HG03108 (cell line): ENCODE measurements around the gene TFF3.

Source experiments
- ATAC-seq: cut with Tn5 transposase; IDR thresholded peaks from one replicate; pipeline ENCODE4 v1.9.1; 2021; ENCODE audit warnings: moderate library complexity; ENCODE audit not compliant: unreplicated experiment

TFF3 gene, protein sequence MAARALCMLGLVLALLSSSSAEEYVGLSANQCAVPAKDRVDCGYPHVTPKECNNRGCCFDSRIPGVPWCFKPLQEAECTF

DNA sequence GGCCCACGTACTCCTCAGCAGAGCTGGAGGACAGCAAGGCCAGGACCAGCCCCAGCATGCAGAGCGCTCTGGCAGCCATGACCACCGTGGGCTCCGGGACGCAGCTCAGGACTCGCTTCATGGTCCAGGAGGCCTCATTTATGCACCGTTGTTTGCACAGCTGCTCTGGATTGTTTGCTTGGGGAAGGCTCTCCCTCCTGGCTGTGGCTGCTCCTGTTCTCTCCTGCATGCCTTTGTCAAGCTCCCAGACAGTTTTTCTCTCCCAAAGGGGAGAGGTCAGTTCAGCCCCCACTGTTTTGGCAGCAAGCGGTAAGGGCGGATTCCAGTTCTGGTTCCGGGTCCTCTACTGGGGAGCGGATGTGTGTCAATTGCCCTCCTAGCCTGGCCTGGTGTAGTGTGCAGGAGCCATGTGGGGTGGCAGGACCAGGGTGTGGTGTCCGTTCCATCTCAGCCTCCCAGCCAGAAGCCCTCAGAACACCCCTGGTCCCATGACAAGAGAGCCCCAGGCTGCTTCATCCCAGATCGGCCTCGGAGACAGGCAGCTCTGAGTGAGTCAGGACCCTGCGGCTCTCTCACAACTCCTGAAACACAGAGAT is at the start of gene TFF3:
TFF3 (minus strand) TSS at position 114 of the 596 bp plus-strand sequence; CDS start at position 79, 35 bp downstream.
- no peak for ATAC-seq

DNA sequence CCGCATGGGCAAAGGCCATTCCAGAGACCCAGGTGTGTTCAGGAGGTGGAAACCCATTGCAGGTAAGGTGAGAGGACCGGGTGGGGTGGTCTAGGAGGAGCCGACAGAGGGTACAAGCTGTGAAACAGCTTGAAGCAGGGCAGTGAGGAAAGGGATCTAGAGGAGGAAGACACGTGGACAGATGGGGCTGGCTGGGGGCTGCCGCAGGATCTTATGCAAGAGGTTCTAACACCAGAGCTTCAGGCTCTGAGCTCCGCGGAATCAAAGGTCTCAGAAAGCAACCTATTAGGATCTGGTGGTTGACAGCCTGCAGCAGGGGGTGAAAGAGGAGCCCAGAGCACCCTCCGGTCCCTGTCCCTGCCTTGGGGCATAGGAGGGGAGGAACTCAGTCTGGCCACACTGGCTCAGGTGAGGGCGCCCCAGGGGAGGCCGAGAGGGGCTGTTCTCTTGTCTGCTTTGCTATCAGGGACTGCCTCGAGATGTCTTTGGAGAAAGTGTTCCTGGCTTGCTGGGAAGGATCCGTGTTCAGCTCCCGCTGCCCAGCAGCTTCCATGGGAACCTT is 49.2 kb upstream of the TFF3 start:
- ATAC-seq, result no peak

DNA sequence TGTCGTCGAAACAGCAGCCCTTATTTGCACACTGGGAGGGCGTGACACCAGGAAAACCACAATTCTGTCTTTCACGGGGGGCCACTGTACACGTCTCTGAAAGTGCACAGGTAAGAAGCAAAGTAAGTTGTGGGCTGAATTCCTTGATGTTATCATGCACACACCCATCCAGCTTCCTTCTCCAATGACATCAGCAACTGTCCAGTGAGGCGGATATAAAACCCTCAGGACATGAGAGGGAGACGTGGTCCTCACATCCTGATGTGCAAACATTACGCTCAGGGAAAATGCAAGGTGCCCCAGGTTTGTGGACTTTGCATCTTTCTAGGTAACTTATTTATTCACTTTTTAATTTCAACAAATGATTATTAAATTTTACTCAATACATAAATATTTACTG is 48.1 kb upstream of the TFF3 start:
- ATAC-seq, result no peak

DNA sequence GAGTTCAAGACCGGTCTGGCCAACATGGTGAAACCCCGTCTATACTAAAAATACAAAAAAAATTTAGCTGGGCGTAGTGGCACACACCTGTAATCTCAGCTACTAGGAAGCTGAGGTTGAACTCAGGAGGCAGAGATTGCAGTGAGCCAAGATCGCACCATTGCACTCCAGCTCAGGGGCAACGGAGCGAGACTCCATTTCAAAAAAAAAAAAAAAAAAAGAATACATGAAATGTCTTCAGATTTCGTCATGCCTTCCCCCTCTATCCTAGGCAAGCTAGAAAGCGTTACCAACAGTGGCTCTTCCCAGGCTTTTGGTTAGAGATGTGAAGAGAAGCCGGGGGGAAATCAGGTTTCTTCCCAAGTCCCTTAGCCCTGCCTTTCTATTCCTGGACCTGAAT is 47.5 kb upstream of the TFF3 start:
- no peak for ATAC-seq

DNA sequence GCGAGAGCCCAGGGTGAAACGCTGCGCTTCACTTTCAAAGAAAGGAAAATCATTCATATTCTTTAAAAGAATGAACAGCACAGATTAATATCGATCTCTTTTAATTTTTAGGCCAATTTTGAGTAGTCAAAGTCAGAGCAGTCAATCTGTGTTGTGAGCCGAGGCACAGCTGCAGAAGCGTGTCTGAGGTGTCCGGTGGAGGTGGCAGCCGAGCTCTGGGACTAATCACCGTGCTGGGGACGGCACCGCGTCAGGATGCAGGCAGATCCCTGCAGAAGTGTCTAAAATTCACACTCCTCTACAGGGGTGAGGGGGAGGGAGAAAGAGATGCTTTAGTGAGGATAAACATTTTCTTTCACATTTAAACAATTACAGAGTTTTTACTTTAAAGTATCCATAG is 47.0 kb upstream of the TFF3 start:
- no peak for ATAC-seq

DNA sequence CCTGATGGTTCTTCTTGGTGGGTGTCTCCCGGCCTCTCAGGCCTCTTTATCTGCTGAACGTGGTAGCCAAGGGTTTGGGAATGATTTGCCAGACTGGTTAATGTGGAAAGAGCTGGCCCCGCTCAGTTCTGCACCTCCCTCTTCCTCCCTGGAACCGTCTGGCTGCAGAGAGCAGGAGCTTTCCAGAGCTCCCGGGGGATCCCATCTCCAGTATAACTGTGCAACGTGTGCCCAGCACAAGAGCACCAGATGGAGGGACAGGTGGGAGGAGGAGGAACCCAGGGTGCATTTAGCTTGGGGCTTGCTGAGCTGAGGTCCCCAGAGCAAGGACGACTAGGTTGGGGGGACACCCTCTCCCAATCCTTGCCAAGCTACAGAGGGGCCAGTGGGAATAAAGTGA is 46.1 kb upstream of the TFF3 start:
- ATAC-seq, result no peak

DNA sequence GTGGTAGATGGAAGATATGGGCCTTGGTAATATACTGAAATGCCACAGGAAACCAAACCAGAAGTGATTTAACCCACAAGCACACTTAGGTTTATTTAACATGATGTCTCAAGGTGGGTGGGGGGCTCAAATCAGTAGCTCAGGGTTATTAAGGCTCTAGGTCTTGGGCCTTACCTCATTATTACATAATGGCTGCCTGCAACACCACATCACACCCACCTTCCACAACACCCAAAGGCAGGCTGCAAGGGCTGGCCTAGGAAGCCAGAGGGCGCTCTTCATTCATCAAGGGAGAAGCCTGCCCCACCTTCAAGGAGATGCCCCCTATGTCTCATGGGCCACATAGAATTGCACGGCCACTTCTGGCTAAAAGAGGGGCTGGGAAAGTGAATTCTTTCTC is 45.1 kb upstream of the TFF3 start:
- ATAC-seq, result no peak

DNA sequence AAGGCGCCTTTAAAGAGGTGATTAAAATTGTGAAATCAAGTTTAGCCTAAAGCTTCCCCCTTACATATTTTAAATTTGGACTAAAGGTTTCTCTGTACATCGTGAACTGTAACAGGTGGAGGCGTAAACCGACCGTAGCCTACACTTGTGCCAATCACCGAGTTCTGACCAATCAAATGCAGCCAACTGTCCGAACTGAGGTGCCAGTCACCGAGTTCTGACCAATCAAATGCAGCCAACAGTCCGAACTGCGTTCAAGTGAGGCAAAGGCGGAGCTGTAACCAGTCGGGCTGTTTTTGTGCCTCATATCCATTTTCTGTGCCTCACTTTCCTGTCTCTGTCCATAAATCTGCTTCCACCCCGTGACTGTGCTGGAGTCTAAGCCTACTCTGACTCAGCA is 43.7 kb upstream of the TFF3 start:
- no peak for ATAC-seq

DNA sequence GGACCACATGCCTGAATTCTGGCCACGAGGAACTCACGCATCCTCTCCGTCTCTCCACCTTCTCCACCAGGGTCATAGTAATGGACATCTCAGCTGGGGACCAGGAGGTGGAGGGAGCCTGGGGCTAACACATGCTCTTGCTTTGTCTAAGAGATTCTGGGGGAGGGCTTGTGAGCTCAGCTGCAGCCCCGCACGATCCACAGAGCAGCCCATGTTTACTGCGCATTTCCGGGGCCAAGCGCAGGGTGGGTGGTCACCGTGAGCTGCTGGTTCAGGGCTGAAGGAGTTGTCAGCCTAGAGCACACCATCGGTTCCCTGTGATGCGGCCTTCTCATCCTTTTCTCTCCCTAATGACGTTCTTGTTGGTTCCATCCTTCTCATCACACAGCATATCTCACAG is 43.1 kb upstream of the TFF3 start:
- no peak for ATAC-seq

DNA sequence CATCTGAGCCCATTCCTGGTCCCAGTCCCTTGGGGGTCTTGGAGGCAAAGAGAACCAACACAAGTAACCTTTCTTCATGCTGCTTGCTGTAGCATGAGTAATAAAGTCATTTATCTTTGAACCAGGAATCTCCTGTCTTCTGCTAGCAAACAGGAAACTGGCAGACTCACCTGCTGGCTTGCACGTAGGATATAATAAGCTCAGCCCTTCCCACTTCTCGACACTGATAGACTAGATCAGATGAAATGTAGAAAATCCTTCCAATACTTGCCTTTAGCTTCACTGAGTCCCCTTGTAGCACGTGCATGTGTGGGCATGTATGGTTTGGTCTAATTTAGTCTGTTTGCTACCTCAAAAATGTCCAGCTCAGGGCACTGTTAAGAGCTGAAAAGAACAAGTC is 42.1 kb upstream of the TFF3 start:
- ATAC-seq, result no peak

DNA sequence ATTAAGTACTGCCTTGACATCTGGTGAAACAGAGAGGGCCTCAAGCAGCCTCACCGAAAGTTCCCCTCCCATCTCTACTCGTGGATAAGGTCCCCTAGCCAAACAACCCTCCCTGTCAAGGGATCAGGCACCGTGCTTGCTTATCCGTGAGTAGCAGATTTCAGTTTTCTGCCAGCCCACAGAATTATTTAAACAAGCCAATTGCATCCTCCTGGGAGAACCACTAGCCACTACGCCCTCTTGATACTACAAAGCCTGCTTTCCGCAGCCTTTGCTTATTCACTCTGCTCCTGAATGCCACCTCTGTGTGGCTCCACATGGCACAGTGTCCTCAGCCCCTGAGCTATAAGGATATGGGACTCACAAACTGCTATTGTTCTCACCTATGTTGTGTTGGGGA is 41.4 kb upstream of the TFF3 start:
- ATAC-seq, result no peak

DNA sequence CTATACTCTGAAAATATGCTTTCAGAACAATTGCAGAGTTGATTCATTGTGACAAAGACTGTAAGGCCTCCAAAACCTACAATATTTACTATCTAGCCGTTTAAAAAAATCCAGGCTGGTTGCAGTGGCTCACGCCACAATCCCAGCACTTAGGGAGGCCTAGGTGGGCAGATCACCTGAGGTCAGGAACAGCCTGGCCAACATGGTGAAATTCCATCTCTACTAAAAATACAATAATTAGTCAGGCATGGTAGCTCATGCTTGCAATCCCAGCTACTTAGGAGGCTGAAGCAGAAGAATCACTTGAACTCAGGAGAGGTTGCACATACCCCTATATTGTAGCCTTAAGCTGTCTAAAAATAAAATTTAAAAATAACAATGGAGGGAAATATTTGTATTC is 40.8 kb upstream of the TFF3 start:
- ATAC-seq, result no peak

DNA sequence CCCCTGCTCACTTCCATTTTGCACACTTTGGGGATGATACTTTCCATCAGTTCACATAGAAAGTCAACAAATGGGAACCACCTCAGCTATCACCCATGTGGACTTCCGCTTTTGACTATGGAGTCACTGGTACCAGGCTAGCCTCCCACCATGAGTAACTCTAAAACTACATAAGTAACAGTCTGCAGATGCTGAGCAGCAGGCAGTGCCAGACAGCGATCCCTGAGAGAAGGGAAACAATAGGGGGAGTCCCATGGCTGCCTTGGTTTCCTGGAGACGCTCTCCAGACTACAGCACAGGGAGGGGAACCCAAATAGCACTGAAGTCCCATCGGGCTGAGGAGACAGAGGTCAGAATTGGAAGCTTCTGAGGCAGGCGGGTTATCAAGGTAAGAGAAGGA is 38.4 kb upstream of the TFF3 start:
- ATAC-seq, result no peak

DNA sequence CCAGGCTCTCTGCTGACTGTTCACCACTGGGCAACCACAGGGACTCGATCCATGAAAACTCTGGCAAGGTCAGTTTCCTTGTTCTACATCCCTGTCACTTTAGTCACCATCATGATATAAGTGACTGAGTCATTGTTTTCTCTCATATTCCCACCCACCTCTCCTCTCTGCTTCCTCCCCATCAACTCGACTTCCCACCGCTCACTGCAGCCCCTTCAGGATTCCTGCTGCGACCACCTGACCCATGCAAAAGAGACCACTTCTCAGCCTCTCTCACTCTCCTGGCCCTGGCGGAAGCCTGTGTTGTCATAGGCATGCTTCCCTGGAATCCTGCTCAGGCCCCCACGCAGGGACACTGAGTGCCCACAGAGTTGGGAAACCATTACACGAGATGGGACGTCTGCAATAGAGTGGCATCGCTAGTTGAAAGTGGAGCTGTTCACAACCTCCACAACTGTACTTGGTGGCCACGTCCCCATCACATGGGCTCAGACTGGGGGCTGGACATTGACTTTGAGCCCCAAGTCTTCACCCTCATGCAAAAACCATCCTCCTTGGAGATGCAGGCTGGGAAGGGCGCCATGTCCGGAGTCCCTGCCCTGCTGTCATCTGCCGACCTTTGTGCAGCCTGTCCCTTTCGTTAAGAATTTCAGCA is 37.4 kb upstream of the TFF3 start:
- ATAC-seq, result no peak

DNA sequence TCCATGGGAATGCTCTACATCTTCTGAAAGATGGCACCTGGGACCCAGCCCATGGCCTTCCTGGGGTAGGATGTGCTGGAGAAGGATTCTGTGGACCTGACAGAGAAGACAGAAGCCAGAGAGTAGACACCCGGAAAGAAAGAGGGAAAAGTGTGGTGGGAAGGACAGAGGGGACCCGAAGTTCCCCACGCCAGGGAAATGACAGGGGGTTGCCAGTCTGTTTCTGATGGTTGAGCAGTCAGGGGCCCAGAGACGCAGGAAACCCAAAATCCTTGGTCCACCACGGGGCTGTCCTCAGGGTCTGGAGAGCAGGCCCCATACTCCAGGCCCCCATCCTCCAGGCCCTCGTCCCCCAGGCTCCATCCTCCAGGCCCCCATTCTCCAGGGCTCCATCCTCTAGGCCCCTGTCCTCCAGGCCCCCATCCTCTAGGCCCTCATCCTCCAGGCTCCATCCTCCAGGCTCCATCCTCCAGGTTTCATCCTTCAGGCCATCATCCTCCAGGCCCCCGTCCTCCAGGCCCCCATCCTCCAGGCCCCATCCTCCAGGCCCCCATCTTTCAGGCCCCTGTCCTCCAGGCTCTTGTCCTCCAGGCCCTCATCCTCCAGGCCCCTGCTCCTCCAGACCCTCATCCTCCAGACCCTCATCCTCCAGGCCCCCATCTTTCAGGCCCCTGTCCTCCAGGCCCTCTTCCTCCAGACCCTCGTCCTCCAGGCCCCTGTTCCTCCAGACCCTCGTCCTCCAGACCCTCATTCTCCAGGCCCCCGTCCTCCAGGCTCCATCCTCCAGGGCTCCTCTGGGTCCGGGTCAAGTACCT is 36.6 kb upstream of the TFF3 start:
- ATAC-seq, result no peak

DNA sequence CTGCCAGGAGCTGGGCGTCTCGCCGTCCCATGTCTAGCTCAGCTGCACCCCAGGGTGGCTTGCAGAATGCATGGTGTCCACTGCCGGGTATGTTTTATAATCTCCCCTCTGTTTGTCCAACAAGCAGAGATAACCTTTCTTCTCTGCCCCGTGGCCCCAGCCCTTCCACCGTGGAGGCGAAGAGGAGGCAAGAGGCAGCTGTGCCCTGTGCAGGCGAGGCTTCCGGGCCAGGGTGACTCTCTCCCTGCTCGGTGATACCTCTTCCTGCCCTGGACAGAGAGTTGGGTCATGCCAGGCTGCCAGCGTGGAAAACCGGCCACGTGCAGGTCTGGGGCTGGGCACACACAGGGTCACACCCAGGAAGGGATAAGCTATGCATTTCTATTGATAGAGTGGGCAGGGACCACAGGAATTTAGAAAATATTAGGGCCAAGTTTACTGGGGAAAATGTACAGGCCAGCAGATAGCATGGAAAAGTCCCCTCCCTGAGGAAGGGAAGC is 35.8 kb upstream of the TFF3 start, which contains the start of gene TFF2:
TFF2 (minus strand) TSS at position 68 of the 500 bp plus-strand sequence; CDS start at position 31, 37 bp downstream.
- ATAC-seq, result no peak

DNA sequence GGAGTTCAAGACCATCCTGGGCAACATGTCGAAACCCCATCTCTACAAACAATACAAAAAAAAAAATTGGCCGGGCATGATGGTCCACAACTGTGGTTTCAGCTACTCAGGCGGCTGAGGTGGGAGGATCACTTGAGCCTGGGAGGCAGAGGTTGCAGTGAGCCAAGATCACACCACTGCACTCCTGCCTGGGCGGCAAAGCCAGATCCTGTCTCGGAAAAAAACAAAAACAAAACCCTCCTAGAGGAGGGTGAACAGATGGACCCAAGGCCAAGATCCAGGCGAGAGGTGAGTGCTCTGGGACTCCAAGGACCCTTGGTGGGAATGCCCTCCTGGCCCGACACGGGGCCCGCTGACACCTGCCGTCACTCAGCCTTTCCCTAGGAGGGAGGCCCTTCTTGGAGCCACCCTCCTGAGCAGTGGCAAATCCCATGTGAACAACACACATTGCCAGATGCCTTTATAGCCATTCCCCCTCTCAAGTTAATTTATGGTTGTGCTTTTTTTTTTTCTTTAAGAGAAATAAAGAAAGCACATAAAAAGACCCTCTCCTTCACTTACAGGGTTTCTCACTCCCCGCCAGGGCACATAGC is 35.2 kb upstream of the TFF3 start:
- ATAC-seq, result no peak

DNA sequence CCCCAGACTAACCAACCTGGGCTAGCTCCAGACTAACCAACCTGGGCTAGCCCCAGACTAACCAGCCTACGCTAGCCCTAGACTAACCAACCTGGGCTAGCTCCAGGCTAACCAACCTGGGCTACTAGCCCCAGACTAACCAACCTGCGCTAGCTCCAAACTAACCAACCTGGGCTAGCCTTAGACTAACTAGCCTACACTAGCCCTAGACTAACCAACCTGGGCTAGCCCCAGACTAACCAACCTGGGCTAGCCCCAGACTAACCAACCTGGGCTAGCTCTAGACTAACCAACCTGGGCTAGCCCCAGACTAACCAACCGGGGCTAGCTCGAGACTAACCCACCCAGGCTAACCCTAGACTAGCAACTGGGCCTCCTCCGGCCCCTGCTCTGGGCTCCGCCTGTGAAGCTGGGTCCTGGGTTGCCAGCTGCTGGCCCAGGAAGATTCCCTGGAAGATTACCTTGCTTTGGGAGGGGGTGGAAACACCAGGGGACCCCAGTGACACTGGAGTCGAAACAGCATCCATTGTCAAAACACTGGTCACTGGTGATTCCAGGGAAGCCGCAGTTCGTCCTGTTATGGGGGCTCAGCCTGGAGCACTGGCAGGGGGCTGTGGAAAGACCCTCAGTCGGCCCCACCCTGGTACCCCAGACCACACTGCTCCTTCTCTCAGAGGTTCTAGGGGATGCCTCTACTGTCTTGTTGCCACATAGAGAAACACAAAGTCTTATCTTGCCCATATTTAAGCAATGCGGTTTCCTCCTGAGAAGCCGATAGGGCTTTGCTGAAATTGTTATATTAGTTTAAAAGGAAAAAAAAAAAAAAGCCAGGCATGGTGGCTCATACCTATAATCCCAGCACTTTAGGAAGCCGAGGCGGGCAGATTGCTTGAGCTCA is 34.5 kb upstream of the TFF3 start:
- ATAC-seq, result no peak

DNA sequence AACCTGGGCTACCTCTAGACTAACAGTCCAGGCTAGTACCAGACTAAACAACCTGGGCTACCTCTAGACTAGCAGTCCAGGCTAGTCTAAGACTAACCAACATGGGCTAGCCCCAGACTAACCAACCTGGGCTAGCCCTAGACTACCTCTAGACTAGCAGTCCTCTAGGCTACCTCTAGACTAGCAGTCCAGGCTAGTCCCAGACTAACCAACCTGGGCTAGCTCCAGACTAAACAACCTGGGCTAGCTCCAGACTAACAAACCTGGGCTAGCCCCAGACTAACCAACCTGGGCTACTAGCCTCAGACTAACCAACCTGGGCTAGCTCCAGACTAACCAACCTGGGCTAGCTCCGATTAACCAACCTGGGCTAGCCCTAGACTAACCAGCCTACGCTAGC is 33.6 kb upstream of the TFF3 start:
- ATAC-seq, result no peak
